KMS-11 (cell line): ENCODE data around the gene KNG1.

Source experiments
- H2AFZ ChIP-seq: fragments of 200-600 bp; sonication (generic); 2 replicates; pipeline ENCODE4 v1.6.1; 2016; ENCODE audit warnings: antibody characterized with exemption, mixed run types, low read depth
- H3K27ac ChIP-seq: fragments of 200-600 bp; sonication (generic); 2 replicates; pipeline ENCODE4 v1.6.1; 2016; ENCODE audit warnings: mild to moderate bottlenecking, mixed run types
- H3K27me3 ChIP-seq: fragments of 200-600 bp; sonication (generic); 2 replicates; pipeline ENCODE4 v1.6.1; 2017; ENCODE audit warnings: mild to moderate bottlenecking, low read depth, mixed run types, moderate library complexity; ENCODE audit not compliant: insufficient read depth
- H3K36me3 ChIP-seq: fragments of 200-600 bp; sonication (generic); 2 replicates; pipeline ENCODE4 v1.6.1; 2017; ENCODE audit warnings: mild to moderate bottlenecking, mixed run types; ENCODE audit not compliant: insufficient read depth
- H3K4me1 ChIP-seq: fragments of 200-600 bp; sonication (generic); 2 replicates; pipeline ENCODE4 v1.6.1; 2016; ENCODE audit warnings: mild to moderate bottlenecking, low read depth, mixed run types; ENCODE audit not compliant: poor library complexity, severe bottlenecking
- H3K4me2 ChIP-seq: fragments of 200-600 bp; sonication (generic); 2 replicates; pipeline ENCODE4 v1.7.0; 2016; ENCODE audit warnings: mild to moderate bottlenecking, mixed run types
- H3K4me3 ChIP-seq: fragments of 200-600 bp; sonication (generic); IDR thresholded peaks from 2 replicates; pipeline ENCODE4 v1.6.1; 2017; ENCODE audit warnings: low read depth, low read length, mixed read lengths; ENCODE audit not compliant: insufficient read depth
- H3K79me2 ChIP-seq: fragments of 200-600 bp; sonication (generic); 2 replicates; pipeline ENCODE4 v1.6.1; 2016; ENCODE audit warnings: low read depth, mixed run types; ENCODE audit not compliant: insufficient read depth
- H3K9ac ChIP-seq: fragments of 200-600 bp; sonication (generic); 2 replicates; pipeline ENCODE4 v1.6.1; 2016; ENCODE audit warnings: mild to moderate bottlenecking, mixed run types
- H4K20me1 ChIP-seq: fragments of 200-600 bp; sonication (generic); 2 replicates; pipeline ENCODE4 v1.6.1; 2016; ENCODE audit warnings: mild to moderate bottlenecking, mixed run types; ENCODE audit not compliant: insufficient read depth
- TF ChIP-seq, protein P1 (sequence below): fragments of 200-600 bp; sonication (generic); conservative IDR thresholded peaks from 2 replicates; pipeline ENCODE4 v1.6.1; 2017; ENCODE audit warnings: low read depth, mild to moderate bottlenecking, antibody characterized with exemption, low read length, moderate library complexity, mixed read lengths

KNG1 gene

DNA sequence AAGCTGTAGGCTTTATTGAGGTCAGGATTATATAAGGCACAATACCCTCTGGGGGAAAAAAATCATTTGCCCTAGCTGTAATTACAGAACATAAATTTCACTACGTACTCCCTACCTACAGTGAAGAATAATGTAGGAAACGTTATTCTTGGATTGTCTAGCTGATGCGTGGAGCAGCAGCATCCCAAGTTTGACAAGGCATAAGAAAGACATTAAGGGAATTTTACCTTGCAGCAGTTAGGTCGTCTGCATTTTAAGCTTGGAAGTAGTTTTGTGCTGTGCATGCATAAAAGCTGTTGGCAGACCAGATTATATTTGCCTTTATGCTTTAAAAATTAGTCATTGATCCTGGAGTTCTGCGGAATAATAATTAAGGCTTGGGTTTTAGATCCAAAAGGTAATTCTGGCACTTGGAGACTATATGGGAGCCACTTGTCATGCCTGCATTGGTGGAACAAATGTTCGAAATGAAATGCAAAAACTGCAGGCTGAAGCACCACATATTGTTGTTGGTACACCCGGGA, 68.4 kb downstream of the KNG1 start:
- H3K4me2 ChIP-seq: peak overlapping the region; percentile 80
- H2AFZ ChIP-seq: no peak overlapping the region
- peaks cover 63% of the 10 kb centered on the region for H4K20me1 ChIP-seq
- H3K27ac ChIP-seq: peak overlapping the region; percentile 95
- peaks cover 57% of the 10 kb centered on the region for H3K36me3 ChIP-seq
- TF ChIP-seq, protein P1, sequence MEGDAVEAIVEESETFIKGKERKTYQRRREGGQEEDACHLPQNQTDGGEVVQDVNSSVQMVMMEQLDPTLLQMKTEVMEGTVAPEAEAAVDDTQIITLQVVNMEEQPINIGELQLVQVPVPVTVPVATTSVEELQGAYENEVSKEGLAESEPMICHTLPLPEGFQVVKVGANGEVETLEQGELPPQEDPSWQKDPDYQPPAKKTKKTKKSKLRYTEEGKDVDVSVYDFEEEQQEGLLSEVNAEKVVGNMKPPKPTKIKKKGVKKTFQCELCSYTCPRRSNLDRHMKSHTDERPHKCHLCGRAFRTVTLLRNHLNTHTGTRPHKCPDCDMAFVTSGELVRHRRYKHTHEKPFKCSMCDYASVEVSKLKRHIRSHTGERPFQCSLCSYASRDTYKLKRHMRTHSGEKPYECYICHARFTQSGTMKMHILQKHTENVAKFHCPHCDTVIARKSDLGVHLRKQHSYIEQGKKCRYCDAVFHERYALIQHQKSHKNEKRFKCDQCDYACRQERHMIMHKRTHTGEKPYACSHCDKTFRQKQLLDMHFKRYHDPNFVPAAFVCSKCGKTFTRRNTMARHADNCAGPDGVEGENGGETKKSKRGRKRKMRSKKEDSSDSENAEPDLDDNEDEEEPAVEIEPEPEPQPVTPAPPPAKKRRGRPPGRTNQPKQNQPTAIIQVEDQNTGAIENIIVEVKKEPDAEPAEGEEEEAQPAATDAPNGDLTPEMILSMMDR: no peak
- H3K4me1 ChIP-seq: peaks cover 37% of the 10 kb centered on the region
- H3K4me3 ChIP-seq: no peak overlapping the region
- H3K27me3 ChIP-seq: no peaks in the 10 kb centered on the region
- peaks cover 60% of the 10 kb centered on the region for H3K79me2 ChIP-seq
- H3K9ac ChIP-seq: peak overlapping the region; percentile 98

DNA sequence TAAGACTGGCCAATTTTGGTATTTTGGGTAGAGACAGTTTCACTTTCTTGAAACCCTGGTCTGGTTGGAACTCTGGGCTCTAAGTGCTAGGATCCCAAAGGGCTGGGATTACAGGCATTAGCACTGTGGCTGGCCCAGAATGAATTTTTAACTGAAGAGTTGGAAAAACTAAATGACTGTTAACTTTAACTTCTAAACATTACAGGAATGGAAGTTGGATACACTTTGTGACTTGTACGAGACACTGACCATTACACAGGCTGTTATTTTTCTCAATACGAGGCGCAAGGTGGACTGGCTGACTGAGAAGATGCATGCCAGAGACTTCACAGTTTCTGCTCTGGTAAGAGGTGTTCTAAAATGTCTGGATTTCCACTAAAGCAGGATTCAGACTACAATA, 69.8 kb downstream of the KNG1 start:
- H3K4me2 ChIP-seq: peak overlapping the region; percentile 80
- H3K9ac ChIP-seq: peak overlapping the region; percentile 98; the same call in 1 of the 2 replicates
- H2AFZ ChIP-seq: no peak overlapping the region
- H3K4me3 ChIP-seq: no peak overlapping the region
- peaks cover 64% of the 10 kb centered on the region for H4K20me1 ChIP-seq
- peaks cover 57% of the 10 kb centered on the region for H3K36me3 ChIP-seq
- no peaks in the 10 kb centered on the region for H3K27me3 ChIP-seq
- H3K4me1 ChIP-seq: peaks cover 33% of the 10 kb centered on the region
- TF ChIP-seq, protein P1: no peak
- peaks cover 60% of the 10 kb centered on the region for H3K79me2 ChIP-seq
- H3K27ac ChIP-seq: peak overlapping the region; percentile 95

DNA sequence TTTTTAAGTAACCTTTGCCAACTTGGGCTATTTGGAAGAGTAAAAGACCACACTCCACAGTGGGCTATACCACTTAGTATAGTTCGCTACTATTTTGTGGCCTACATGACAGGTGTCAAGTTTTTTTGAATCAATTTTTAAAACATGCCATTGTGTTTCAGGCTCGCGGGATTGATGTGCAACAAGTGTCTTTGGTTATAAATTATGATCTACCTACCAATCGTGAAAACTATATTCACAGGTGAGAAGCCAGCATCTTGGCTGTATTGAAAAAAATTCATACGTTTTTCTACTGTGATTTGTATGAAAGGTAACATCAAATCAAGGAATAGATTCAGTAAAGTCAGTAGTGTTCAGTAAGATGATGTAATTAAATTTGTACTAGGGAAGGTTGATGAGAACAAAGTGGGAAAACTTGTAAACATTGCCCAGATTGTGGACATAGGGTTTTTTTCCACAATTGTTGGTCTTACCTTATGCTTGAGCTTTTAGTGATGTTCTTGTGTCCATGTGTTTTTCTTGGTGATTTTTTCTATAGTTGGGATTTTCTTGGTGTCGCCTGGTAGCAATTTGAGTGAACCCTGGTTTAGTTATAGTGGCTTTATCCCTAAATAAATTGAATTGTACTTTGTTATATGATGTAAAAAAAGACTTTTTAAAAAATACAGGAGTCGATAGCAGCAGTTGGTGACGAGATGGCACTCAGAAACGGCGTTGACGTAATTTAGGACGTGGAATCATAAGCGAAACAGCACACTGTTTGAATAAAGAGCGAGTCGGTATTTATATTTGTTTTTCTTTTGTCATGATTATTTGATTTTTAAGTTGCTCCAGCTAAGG, 70.7 kb downstream of the KNG1 start:
- TF ChIP-seq, protein P1: no peak
- H3K27me3 ChIP-seq: no peaks in the 10 kb centered on the region
- H3K4me3 ChIP-seq: no peak overlapping the region
- peaks cover 71% of the 10 kb centered on the region for H4K20me1 ChIP-seq
- no peak overlapping the region for H2AFZ ChIP-seq
- peaks cover 60% of the 10 kb centered on the region for H3K79me2 ChIP-seq
- H3K4me1 ChIP-seq: peaks cover 27% of the 10 kb centered on the region
- peak overlapping the region; percentile 98; the same call in 1 of the 2 replicates for H3K9ac ChIP-seq
- peaks cover 61% of the 10 kb centered on the region for H3K36me3 ChIP-seq
- H3K4me2 ChIP-seq: peak overlapping the region; percentile 80
- peak overlapping the region; percentile 95; the same call in 1 of the 2 replicates for H3K27ac ChIP-seq

DNA sequence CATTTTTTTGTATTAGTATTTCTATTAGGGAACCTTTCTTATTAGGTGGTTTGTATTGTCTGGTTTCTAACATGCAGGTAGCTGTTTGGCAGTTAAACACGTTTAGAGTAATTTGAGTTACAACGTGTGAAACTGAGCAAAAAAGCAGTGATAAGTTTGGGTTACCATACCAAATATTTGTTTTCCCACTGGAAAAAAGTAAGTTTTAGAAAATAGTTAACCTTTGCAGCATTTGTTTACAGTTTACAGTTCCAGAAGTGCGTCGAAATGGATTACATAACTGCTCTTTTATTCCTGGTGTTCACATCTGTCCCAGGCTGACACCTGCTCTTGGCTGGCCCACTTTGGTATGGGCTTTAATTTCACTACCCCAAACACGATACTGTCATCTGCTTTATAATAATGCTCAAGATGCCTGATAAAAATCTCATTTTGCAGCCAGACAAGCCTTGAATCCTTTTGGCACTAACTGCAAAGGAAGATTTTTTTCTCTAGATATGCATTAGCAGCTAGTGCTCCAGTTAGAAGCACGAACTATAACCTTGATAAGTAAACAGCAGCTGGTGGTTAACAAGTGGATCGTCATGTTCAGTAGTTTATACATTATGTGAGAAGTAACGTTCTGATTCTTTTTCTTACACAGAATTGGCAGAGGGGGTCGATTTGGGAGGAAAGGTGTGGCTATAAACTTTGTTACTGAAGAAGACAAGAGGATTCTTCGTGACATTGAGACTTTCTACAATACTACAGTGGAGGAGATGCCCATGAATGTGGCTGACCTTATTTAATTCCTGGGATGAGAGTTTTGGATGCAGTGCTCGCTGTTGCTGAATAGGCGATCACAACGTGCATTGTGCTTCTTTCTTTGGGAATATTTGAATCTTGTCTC, 71.6 kb downstream of the KNG1 start:
- Histone ChIP-seq H4K20me1 (peaks cover 71% of the 10 kb centered on the region), H2AFZ (no peak overlapping the region), H3K27ac (peak overlapping the region; percentile 95; the same call in 1 of the 2 replicates), H3K9ac (no peak overlapping the region; the same call in 1 of the 2 replicates), H3K4me1 (peaks cover 27% of the 10 kb centered on the region), H3K4me3 (no peak overlapping the region), H3K36me3 (peaks cover 61% of the 10 kb centered on the region), H3K79me2 (peaks cover 55% of the 10 kb centered on the region), H3K4me2 (no peak overlapping the region; the same call in 1 of the 2 replicates), H3K27me3 (no peaks in the 10 kb centered on the region)
- TF ChIP-seq, protein P1: no peak
